Lower leg skin (tissue), 3 donors: ENCODE results near the gene ISL2.

Source experiments
- CTCF ChIP-seq, 3 donors: fragments of 450-650 bp; IDR thresholded peaks; one replicate each; pipeline ENCODE4 v1.5.1; 2016; ENCODE audit warnings: antibody characterized with exemption in 3 of 3, mild to moderate bottlenecking in 3 of 3, moderate library complexity in 2 of 3
- POLR2A ChIP-seq, 2 donors: fragments of 450-650 bp; IDR thresholded peaks; one replicate each; pipeline ENCODE4 v1.6.1; 2016 to 2017; ENCODE audit warnings: antibody characterized with exemption in 2 of 2, mild to moderate bottlenecking in 1 of 2, moderate library complexity in 1 of 2

- TF ChIP-seq POLR2A (IDR thresholded peaks at IDR 0.05): no peak
- TF ChIP-seq CTCF (IDR thresholded peaks at IDR 0.05): no peak
Measured at GRCh38 chr15:76321602-76322001, 15.0 kb upstream of the ISL2 start.
